Suprapubic skin (tissue), 4 donors: Measurements from ENCODE around the gene PAPLN. TPM values are rescaled to one million over a fixed set of nuclear protein-coding genes. Genes with fewer than 3 reads are reported as not detected.

Experiments
- DNase-seq, 2 donors: peaks; one replicate each; pipeline ENCODE4 v3.0.0-alpha.2; 2019; ENCODE audit warnings: low spot score in 2 of 2
- H3K27ac ChIP-seq: fragments of 200-600 bp; sonication (generic); one replicate; pipeline ENCODE4 v1.5.1; 2019
- H3K27me3 ChIP-seq: fragments of 200-600 bp; sonication (generic); one replicate; pipeline ENCODE4 v1.5.1; 2019
- H3K36me3 ChIP-seq: fragments of 200-600 bp; sonication (generic); one replicate; pipeline ENCODE4 v1.5.1; 2019
- H3K4me1 ChIP-seq: fragments of 200-600 bp; sonication (generic); one replicate; pipeline ENCODE4 v1.5.1; 2019
- H3K4me3 ChIP-seq: fragments of 200-600 bp; sonication (generic); one replicate; pipeline ENCODE4 v1.5.1; 2019; ENCODE audit warnings: mild to moderate bottlenecking
- H3K9me3 ChIP-seq: fragments of 200-600 bp; sonication (generic); one replicate; pipeline ENCODE4 v1.5.1; 2019
- CTCF ChIP-seq, 2 donors: fragments of 200-600 bp in 1 of 2; fragments of 450-650 bp in 1 of 2; sonication (generic) in 1 of 2; IDR thresholded peaks; one replicate each; pipeline ENCODE4 v1.5.1; 2016 to 2019; ENCODE audit warnings: antibody characterized with exemption in 2 of 2, mild to moderate bottlenecking in 1 of 2, moderate library complexity in 1 of 2
- EP300 ChIP-seq: sonication (generic); formaldehyde crosslinking; IDR thresholded peaks from one replicate; pipeline ENCODE4 v1.6.1; 2017; ENCODE audit warnings: antibody characterized with exemption
- POLR2A ChIP-seq, 2 donors: fragments of 450-650 bp; IDR thresholded peaks; one replicate each; pipeline ENCODE4 v1.6.1; 2017; ENCODE audit warnings: antibody characterized with exemption in 2 of 2, mild to moderate bottlenecking in 2 of 2, moderate library complexity in 2 of 2
- POLR2AphosphoS5 ChIP-seq, 3 donors: sonication (generic); formaldehyde crosslinking; IDR thresholded peaks; one replicate each; pipeline ENCODE4 v1.6.1; 2017; ENCODE audit warnings: antibody characterized with exemption in 3 of 3
- WGBS: methylation state at CpG from one replicate; pipeline ENCODE4 v1.1.5; 2018; 5-methylcytosine and 5-hydroxymethylcytosine counted together
- total RNA-seq, 4 donors: library from RNA; depleted of rRNA; stranded (reverse); fragments of >200 nt; gene quantifications; one replicate each; pipeline ENCODE4 v1.1.0, GENCODE V29; 2016

The PAPLN gene
- total RNA-seq, 4 donors from 2014 or later = 15.9 to 44.9 (median 23.5) TPM

- no peaks in the 10 kb centered on the region for H3K27me3 ChIP-seq
- no peaks in the 10 kb centered on the region for H3K9me3 ChIP-seq
- no peaks in the 10 kb centered on the region for H3K4me1 ChIP-seq
- H3K27ac ChIP-seq = no peak overlapping the region
- no peak for DNase-seq
- TF ChIP-seq POLR2AphosphoS5 (IDR thresholded peaks at IDR 0.05) = no peak
- no peak for TF ChIP-seq CTCF (IDR thresholded peaks at IDR 0.05)
- TF ChIP-seq EP300 = no peak
- no peak for TF ChIP-seq POLR2A (IDR thresholded peaks at IDR 0.05)
- 94% methylated on average over 28 of the region's 28 CpGs for WGBS
- no peak overlapping the region for H3K4me3 ChIP-seq
- H3K36me3 ChIP-seq = peaks cover 39% of the 10 kb centered on the region
Measured at GRCh38 chr14:73254247-73255004, 17.1 kb downstream of the PAPLN start.

GRCh38 chr14:73255005-73255400 lies 17.7 kb downstream of the PAPLN start:
- Histone ChIP-seq H3K4me3 (no peak overlapping the region), H3K9me3 (no peaks in the 10 kb centered on the region), H3K4me1 (no peaks in the 10 kb centered on the region), H3K27ac (no peak overlapping the region), H3K27me3 (no peaks in the 10 kb centered on the region), H3K36me3 (peaks cover 42% of the 10 kb centered on the region)
- TF ChIP-seq CTCF (IDR thresholded peaks at IDR 0.05) (no peak), POLR2AphosphoS5 (IDR thresholded peaks at IDR 0.05) (no peak), EP300 (no peak), POLR2A (IDR thresholded peaks at IDR 0.05) (no peak)
- WGBS = 91% methylated on average over 6 of the region's 6 CpGs
- DNase-seq = no peak

GRCh38 chr14:73255693-73256225 lies 18.5 kb downstream of the PAPLN start:
- no peak for TF ChIP-seq POLR2AphosphoS5 (IDR thresholded peaks at IDR 0.05)
- TF ChIP-seq POLR2A (IDR thresholded peaks at IDR 0.05) = no peak
- no peak for TF ChIP-seq EP300
- no peak for TF ChIP-seq CTCF (IDR thresholded peaks at IDR 0.05)
- H3K27me3 ChIP-seq = no peaks in the 10 kb centered on the region
- H3K36me3 ChIP-seq = peaks cover 45% of the 10 kb centered on the region
- 90% methylated on average over 8 of the region's 9 CpGs for WGBS
- no peaks in the 10 kb centered on the region for H3K9me3 ChIP-seq
- H3K27ac ChIP-seq = no peak overlapping the region
- no peak overlapping the region for H3K4me3 ChIP-seq
- peak in 1 of 2 donors; percentile 53 for DNase-seq
- no peaks in the 10 kb centered on the region for H3K4me1 ChIP-seq

- Histone ChIP-seq H3K4me1 (no peaks in the 10 kb centered on the region), H3K9me3 (no peaks in the 10 kb centered on the region), H3K4me3 (no peak overlapping the region), H3K27me3 (no peaks in the 10 kb centered on the region), H3K27ac (no peak overlapping the region), H3K36me3 (peaks cover 38% of the 10 kb centered on the region)
- no peak for TF ChIP-seq POLR2A (IDR thresholded peaks at IDR 0.05)
- TF ChIP-seq CTCF (IDR thresholded peaks at IDR 0.05) = no peak
- no peak for TF ChIP-seq POLR2AphosphoS5 (IDR thresholded peaks at IDR 0.05)
- no peak for TF ChIP-seq EP300
- WGBS = 77% methylated on average over 4 of the region's 4 CpGs
- no peak for DNase-seq
Measured at GRCh38 chr14:73258076-73258475, 20.8 kb downstream of the PAPLN start.

GRCh38 chr14:73258845-73259611 lies 21.7 kb downstream of the PAPLN start:
- Histone ChIP-seq H3K36me3 (peaks cover 36% of the 10 kb centered on the region), H3K4me1 (no peaks in the 10 kb centered on the region), H3K27ac (no peak overlapping the region), H3K4me3 (no peak overlapping the region), H3K27me3 (no peaks in the 10 kb centered on the region), H3K9me3 (no peaks in the 10 kb centered on the region)
- 87% methylated on average over 11 of the region's 20 CpGs for WGBS
- DNase-seq = peak in 1 of 2 donors; percentile 76
- TF ChIP-seq POLR2AphosphoS5 (IDR thresholded peaks at IDR 0.05) (no peak), EP300 (no peak), POLR2A (IDR thresholded peaks at IDR 0.05) (no peak), CTCF (IDR thresholded peaks at IDR 0.05) (no peak)
